ENCODE measurements around the gene MPND. TPM values are rescaled to one million over a fixed set of nuclear protein-coding genes. Genes with fewer than 3 reads are reported as not detected.

The MPND gene
- total and polyA plus RNA-seq, 12 donors: 4.5 to 52.3 (median 16.1) TPM

DNA sequence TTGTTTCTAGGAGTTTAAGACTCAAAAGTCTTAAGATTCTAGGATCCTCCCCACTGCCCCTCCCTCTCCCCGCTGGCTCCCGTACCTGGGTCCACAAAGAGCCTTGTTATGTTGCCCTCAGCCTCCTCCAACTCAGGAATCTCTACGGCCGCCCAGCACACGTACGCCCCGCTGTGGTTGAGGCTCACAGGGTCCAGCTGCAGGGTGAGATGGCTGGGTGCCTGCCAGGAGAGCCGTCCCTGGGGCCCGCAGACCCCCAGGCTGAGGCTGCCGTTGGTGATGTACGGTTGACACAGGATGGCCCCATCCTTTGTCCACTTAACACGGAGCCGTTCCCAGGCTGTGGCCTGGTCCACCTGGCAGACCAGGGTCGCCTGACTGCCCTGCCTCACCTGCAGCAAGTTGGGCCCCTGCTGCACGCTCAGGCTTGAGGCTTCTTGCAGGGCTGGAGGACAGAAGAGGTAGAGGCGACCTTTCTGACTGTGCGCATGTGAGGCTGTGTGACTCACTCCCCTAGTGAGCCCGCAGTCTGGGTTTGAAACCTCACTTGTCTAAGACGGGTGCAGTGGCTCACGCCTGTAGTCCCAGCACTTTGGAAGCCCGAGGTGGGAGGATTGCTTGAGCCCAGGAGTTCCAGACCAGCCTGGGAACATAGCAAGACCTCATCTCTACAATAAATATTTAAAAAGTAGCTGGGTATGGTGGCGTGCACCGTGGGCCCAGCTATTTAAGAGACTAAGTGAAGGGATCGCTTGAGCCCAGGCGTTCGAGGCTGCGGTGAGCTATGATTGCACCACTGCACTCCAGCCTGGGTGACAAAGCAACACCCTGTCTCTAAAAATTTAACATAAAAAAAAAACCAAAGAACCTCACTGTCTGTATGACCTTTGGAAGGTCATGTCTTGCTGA is 45.2 kb upstream of the MPND start:
- DNase-seq: no peak
- intact Hi-C loops (cut with DNase I): no loop called here
- Histone ChIP-seq H3K4me3 (no peak overlapping the region), H3K27ac (no peak overlapping the region), H3K9me3 (replicated peaks in 1 of 3) (no peaks in the 10 kb centered on the region), H3K36me3 (replicated peaks in 1 of 2) (no peaks in the 10 kb centered on the region), H3K27me3 (no peaks in the 10 kb centered on the region), H3K4me1 (replicated peaks in 1 of 2) (no peaks in the 10 kb centered on the region)
- WGBS, 4 donors: 78 to 85% (median 82%) methylated on average over 18 to 27 of the region's 27 CpGs
- no peak for TF ChIP-seq POLR2A (IDR thresholded peaks at IDR 0.05)
- TF ChIP-seq, protein P1, sequence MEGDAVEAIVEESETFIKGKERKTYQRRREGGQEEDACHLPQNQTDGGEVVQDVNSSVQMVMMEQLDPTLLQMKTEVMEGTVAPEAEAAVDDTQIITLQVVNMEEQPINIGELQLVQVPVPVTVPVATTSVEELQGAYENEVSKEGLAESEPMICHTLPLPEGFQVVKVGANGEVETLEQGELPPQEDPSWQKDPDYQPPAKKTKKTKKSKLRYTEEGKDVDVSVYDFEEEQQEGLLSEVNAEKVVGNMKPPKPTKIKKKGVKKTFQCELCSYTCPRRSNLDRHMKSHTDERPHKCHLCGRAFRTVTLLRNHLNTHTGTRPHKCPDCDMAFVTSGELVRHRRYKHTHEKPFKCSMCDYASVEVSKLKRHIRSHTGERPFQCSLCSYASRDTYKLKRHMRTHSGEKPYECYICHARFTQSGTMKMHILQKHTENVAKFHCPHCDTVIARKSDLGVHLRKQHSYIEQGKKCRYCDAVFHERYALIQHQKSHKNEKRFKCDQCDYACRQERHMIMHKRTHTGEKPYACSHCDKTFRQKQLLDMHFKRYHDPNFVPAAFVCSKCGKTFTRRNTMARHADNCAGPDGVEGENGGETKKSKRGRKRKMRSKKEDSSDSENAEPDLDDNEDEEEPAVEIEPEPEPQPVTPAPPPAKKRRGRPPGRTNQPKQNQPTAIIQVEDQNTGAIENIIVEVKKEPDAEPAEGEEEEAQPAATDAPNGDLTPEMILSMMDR (IDR thresholded peaks at IDR 0.05): no peak

DNA sequence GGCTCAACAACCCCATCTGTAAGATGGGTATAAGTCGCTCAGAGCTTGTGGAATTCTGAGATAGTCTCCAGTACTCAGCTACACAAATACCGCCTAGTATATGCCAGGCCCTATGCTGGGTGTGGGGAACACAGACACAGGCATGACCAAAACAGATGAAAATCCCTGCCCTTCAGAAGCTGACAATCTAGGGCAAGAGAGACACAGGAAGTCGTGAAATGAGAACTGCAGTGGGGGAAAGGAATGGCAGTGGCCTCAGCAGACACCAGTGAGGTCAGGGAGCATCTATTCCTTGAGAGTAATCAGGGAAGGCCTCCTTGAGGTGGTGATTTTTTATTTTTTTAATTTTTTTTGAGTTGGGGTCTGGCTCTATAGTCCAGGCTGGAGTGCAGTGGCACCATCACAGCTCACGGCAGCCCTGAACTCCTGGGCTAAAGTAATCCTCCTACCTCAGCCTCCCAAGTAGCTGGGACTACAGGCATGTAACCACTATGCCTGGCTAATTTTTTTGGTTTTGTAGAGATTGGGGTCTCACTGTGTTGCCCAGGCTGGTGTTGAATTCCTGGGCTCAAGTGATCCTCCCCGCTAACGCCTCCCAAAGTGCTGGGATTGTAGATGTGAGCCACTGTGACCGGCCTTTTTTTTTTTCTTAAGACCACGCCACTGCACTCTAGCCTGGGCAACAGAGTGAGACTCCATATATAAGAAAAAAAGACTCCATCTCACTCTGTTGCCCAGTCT is 44.4 kb upstream of the MPND start:
- Histone ChIP-seq H3K4me3 (no peak overlapping the region), H3K4me1 (replicated peaks in 1 of 2) (no peaks in the 10 kb centered on the region), H3K27ac (no peak overlapping the region), H3K36me3 (replicated peaks in 1 of 2) (no peaks in the 10 kb centered on the region), H3K27me3 (peaks cover under 1% of the 10 kb centered on the region), H3K9me3 (replicated peaks in 1 of 3) (no peaks in the 10 kb centered on the region)
- intact Hi-C loops (cut with DNase I): no loop called here
- TF ChIP-seq, protein P1 (IDR thresholded peaks at IDR 0.05): no peak
- no peak for TF ChIP-seq POLR2A (IDR thresholded peaks at IDR 0.05)
- 72 to 89% (median 85%) methylated on average over 6 to 8 of the region's 8 CpGs for WGBS, 4 donors
- DNase-seq: no peak

DNA sequence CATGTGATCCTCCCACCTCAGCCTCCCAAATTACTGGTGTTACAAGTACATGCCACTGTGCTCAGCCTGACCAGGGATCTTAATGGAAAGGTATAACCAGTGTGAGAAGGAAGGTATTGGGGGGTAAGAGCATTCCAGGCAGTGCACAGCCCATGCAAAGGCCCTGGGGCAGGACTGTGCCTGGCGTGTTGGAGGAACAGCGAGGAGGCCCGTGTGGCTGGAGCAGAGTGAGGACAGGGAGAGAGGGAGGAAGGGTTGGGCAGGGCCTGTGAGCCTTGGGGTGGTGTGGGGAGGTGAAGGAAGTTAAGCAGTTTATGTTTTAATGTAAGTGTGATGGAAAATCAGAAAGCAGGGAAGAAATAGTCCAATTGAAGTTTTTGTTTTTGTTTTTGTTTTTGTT is 42.8 kb upstream of the MPND start:
- H3K9me3 ChIP-seq (replicated peaks in 1 of 3): no peaks in the 10 kb centered on the region
- no peak overlapping the region for H3K27ac ChIP-seq
- no peaks in the 10 kb centered on the region for H3K4me1 ChIP-seq (replicated peaks in 1 of 2)
- H3K36me3 ChIP-seq (replicated peaks in 1 of 2): no peaks in the 10 kb centered on the region
- TF ChIP-seq POLR2A (IDR thresholded peaks at IDR 0.05): no peak
- TF ChIP-seq, protein P1 (IDR thresholded peaks at IDR 0.05): no peak
- WGBS, 4 donors: 89 to 97% (median 94%) methylated on average over 3 of the region's 3 CpGs
- no peak for DNase-seq
- intact Hi-C loops (cut with DNase I): no loop called here
- peaks cover 8% of the 10 kb centered on the region for H3K27me3 ChIP-seq
- H3K4me3 ChIP-seq: no peak overlapping the region

DNA sequence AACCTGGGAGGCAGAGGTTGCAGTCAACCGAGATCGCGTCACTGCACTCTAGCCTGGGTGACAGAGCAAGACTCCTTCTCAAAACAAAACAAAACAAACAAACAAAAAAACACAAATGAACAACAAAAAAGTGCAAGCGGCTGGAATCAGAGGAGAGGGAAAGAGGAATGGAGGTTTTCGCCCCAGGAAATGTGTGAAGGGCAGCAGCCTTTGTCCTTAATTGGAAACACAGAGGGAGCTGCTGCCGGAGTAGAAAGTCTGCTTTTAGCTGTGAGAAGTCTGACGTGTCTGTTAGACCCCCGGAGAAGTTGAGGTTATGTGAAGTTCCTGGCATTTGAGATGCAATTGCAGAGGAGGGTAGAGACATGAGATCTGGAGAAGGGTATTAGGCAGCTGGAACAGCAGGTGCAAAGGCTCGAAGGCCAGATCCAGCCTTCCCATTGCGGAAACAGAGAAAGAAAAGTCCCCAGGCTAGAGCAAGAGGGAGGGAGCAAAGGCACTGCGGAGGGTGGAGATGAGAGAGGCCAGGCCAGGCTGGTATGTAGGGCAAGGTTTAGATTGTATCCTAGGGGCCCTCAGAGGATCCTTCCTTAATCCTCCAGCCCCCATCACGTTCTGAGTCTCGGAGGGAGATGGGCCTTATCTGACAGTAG is 41.6 kb upstream of the MPND start:
- no peak for TF ChIP-seq POLR2A (IDR thresholded peaks at IDR 0.05)
- TF ChIP-seq, protein P1 (IDR thresholded peaks at IDR 0.05): no peak
- no peak overlapping the region for H3K27ac ChIP-seq
- 63 to 72% (median 68%) methylated on average over 11 to 13 of the region's 13 CpGs for WGBS, 4 donors
- DNase-seq: no peak
- H3K27me3 ChIP-seq: peaks cover 8% of the 10 kb centered on the region
- no peaks in the 10 kb centered on the region for H3K36me3 ChIP-seq (replicated peaks in 1 of 2)
- no peak overlapping the region for H3K4me3 ChIP-seq
- H3K4me1 ChIP-seq (replicated peaks in 1 of 2): no peaks in the 10 kb centered on the region
- intact Hi-C loops (cut with DNase I): no loop called here
- no peaks in the 10 kb centered on the region for H3K9me3 ChIP-seq (replicated peaks in 1 of 3)
